Myometrial cell (primary cell): ENCODE measurements around the gene RAET1L. TPM values are rescaled to one million over a fixed set of nuclear protein-coding genes. Genes with fewer than 3 reads are reported as not detected.

ENCODE experiments used
- total RNA-seq: library from RNA; depleted of rRNA; stranded (reverse); fragments of >200 nt; gene quantifications from 2 replicates; pipeline ENCODE4 v1.2.3, GENCODE V29; 2015

Gene RAET1L, protein sequence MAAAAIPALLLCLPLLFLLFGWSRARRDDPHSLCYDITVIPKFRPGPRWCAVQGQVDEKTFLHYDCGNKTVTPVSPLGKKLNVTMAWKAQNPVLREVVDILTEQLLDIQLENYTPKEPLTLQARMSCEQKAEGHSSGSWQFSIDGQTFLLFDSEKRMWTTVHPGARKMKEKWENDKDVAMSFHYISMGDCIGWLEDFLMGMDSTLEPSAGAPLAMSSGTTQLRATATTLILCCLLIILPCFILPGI
- total RNA-seq, result not detected in 2 replicates

GRCh38 chr6:150025201-150025917, at the start of gene RAET1L:
Gene RAET1L (minus strand): TSS chr6:150025532. CDS start chr6:150025471, 61 bp downstream.

GRCh38 chr6:150068720-150069648, 43.7 kb upstream of the RAET1L start, which contains the start of gene ULBP3:
Gene ULBP3 (minus strand): TSS chr6:150069121. CDS start chr6:150069066, 55 bp downstream.

Other genes with a start within 250 kb of the RAET1L start
- 44.1 and 67.0 TPM in 2 replicates for gene LRP11, start 161.2 kb downstream of the RAET1L start, total RNA-seq
- gene RAET1E, start 127.4 kb downstream of the RAET1L start, total RNA-seq, result under 0.01 TPM in 1 of 2 replicates, not detected in the other
- gene RAET1G, start 102.4 kb downstream of the RAET1L start, total RNA-seq, result 0.71 and 1.7 TPM in 2 replicates
- 8.1 and 10.6 TPM in 2 replicates for gene ULBP2, start 83.5 kb downstream of the RAET1L start, total RNA-seq
- 4.3 and 4.8 TPM in 2 replicates for gene ULBP1, start 61.6 kb downstream of the RAET1L start, total RNA-seq
- gene ULBP3, start 43.6 kb upstream of the RAET1L start, total RNA-seq, result 10.7 and 13.1 TPM in 2 replicates
- not detected in 2 replicates for gene PPP1R14C, start 117.5 kb upstream of the RAET1L start, total RNA-seq